Caco-2 (cell line): ENCODE data around the gene GZMB. TPM values are rescaled to one million over a fixed set of nuclear protein-coding genes. Genes with fewer than 3 reads are reported as not detected.

Experiments used
- BruUV-seq: library from RNA; stranded (reverse); fragments of 400-500 nt; replicated peaks from 2 replicates; lab custom pipeline; 2021; lab: Mats Ljungman, UMichigan
- CTCF ChIA-PET: fragments of 300-600 bp; sonication (Branson Sonifier 250); formaldehyde crosslinking; loops from one replicate; lab custom pipeline; 2022; ENCODE audit warnings: antibody characterized with exemption; lab: Charles Lee
- POLR2A ChIA-PET: fragments of 300-600 bp; sonication (Branson Sonifier 250); formaldehyde crosslinking; loops from one replicate; lab custom pipeline; 2022; ENCODE audit warnings: antibody characterized with exemption; lab: Charles Lee
- DNase-seq, 2 experiments: peaks; one replicate each; pipeline versions ENCODE4 v3.0.0 to v3.0.0-alpha.2; 2020 to 2022
- H3K27me3 ChIP-seq: replicated peaks from 2 replicates; pipeline ENCODE4 v1.6.0; 2011; ENCODE audit warnings: low read length; ENCODE audit not compliant: control insufficient read depth, insufficient read depth
- H3K36me3 ChIP-seq: 2 replicates; pipeline ENCODE4 v1.5.1; 2011; ENCODE audit warnings: low read length; ENCODE audit not compliant: control insufficient read depth, insufficient read depth
- H3K4me1 ChIP-seq: fragments of 250-450 bp; sonication (Bioruptor Pico); 2 replicates; pipeline ENCODE4 v1.5.1; 2020; ENCODE audit warnings: mild to moderate bottlenecking
- H3K4me3 ChIP-seq: 2 replicates; pipeline ENCODE4 v1.5.1; 2011; ENCODE audit warnings: low read depth, mild to moderate bottlenecking, control low read depth, low read length
- H3K9me3 ChIP-seq: fragments of 250-450 bp; sonication (Bioruptor Pico); 2 replicates; pipeline ENCODE4 v1.5.1; 2020; ENCODE audit warnings: mild to moderate bottlenecking, moderate library complexity
- H3K27ac Mint-ChIP-seq: one replicate; pipeline ENCODE4 v1.8.0; 2022; ENCODE audit warnings: mixed read lengths; ENCODE audit not compliant: unreplicated experiment
- H3K27me3 Mint-ChIP-seq: one replicate; pipeline ENCODE4 v1.8.0; 2022; ENCODE audit warnings: mixed read lengths; ENCODE audit not compliant: insufficient read depth, unreplicated experiment
- H3K36me3 Mint-ChIP-seq: one replicate; pipeline ENCODE4 v1.8.0; 2022; ENCODE audit warnings: mild to moderate bottlenecking, mixed read lengths; ENCODE audit not compliant: insufficient read depth, unreplicated experiment
- H3K4me1 Mint-ChIP-seq: one replicate; pipeline ENCODE4 v1.8.0; 2022; ENCODE audit warnings: low read depth, mixed read lengths; ENCODE audit not compliant: unreplicated experiment
- H3K4me3 Mint-ChIP-seq: one replicate; pipeline ENCODE4 v1.8.0; 2022; ENCODE audit warnings: mild to moderate bottlenecking, moderate library complexity, mixed read lengths; ENCODE audit not compliant: unreplicated experiment
- H3K9me3 Mint-ChIP-seq: one replicate; pipeline ENCODE4 v1.8.0; 2022; ENCODE audit warnings: mixed read lengths; ENCODE audit not compliant: unreplicated experiment
- CTCF ChIP-seq, 2 experiments: fragments of 200-600 bp in 1 of 2; IDR thresholded peaks; 1 replicate in 1 of 2; 2 replicates in 1 of 2; pipeline versions ENCODE4 v1.5.1 to v1.8.0; 2011 to 2022; ENCODE audit warnings: antibody characterized with exemption in 1 of 2, control low read depth in 1 of 2, inconsistent platforms in 1 of 2, low read depth in 1 of 2, low read length in 1 of 2, mild to moderate bottlenecking in 1 of 2, moderate library complexity in 1 of 2; ENCODE audit not compliant: insufficient read depth in 1 of 2, severe bottlenecking in 1 of 2, unreplicated experiment in 1 of 2
- intact Hi-C: fragments of 100-400 bp; cut with micrococcal nuclease; formaldehyde crosslinking; loops from one replicate; pipeline ENCODE4 v1.10.0; 2022; ENCODE audit not compliant: unreplicated experiment
- total RNA-seq: library from RNA; stranded (reverse); gene quantifications from 2 replicates; pipeline ENCODE4 v1.2.3, GENCODE V29; 2022

Gene GZMB
- total RNA-seq, 1 experiment from 2014 or later = not detected

GRCh38 chr14:24613747-24614146 lies 20.2 kb downstream of the GZMB start:
- no peaks in the 10 kb centered on the region for H3K36me3 ChIP-seq
- no peaks in the 10 kb centered on the region for H3K4me1 Mint-ChIP-seq
- no TSS peak for BruUV-seq
- no peak overlapping the region for H3K4me3 Mint-ChIP-seq
- H3K9me3 ChIP-seq = no peaks in the 10 kb centered on the region
- no peak for TF ChIP-seq CTCF (IDR thresholded peaks at IDR 0.05; ENCODE audit: insufficient read depth in 1 of 2, low read depth in 1 of 2, low read length in 1 of 2, severe bottlenecking in 1 of 2, unreplicated experiment in 1 of 2)
- no peak overlapping the region for H3K4me3 ChIP-seq
- ChIA-PET POLR2A (no interaction called here), CTCF (no interaction called here)
- H3K27ac Mint-ChIP-seq = no peak overlapping the region
- H3K9me3 Mint-ChIP-seq = no peaks in the 10 kb centered on the region
- H3K4me1 ChIP-seq = no peaks in the 10 kb centered on the region
- intact Hi-C loops = no loop called here
- DNase-seq = no peak
- H3K27me3 ChIP-seq = no peaks in the 10 kb centered on the region; the same call in 1 of the 2 replicates
- peaks cover 9% of the 10 kb centered on the region for H3K27me3 Mint-ChIP-seq
- no peaks in the 10 kb centered on the region for H3K36me3 Mint-ChIP-seq

- H3K9me3 ChIP-seq = no peaks in the 10 kb centered on the region
- ChIA-PET CTCF (no interaction called here), POLR2A (no interaction called here)
- H3K9me3 Mint-ChIP-seq = no peaks in the 10 kb centered on the region
- H3K4me3 Mint-ChIP-seq = no peak overlapping the region
- no peak overlapping the region for H3K4me3 ChIP-seq
- BruUV-seq = no TSS peak
- no peaks in the 10 kb centered on the region; the same call in 1 of the 2 replicates for H3K27me3 ChIP-seq
- no peaks in the 10 kb centered on the region for H3K4me1 Mint-ChIP-seq
- no peaks in the 10 kb centered on the region for H3K36me3 Mint-ChIP-seq
- H3K36me3 ChIP-seq = no peaks in the 10 kb centered on the region
- H3K27me3 Mint-ChIP-seq = peaks cover 9% of the 10 kb centered on the region
- no peak for DNase-seq
- H3K27ac Mint-ChIP-seq = no peak overlapping the region
- no peak for TF ChIP-seq CTCF (IDR thresholded peaks at IDR 0.05; ENCODE audit: insufficient read depth in 1 of 2, low read depth in 1 of 2, low read length in 1 of 2, severe bottlenecking in 1 of 2, unreplicated experiment in 1 of 2)
- intact Hi-C loops = no loop called here
- H3K4me1 ChIP-seq = no peaks in the 10 kb centered on the region
Measured at GRCh38 chr14:24613241-24613640, 20.7 kb downstream of the GZMB start.

- H3K27ac Mint-ChIP-seq = no peak overlapping the region
Measured at GRCh38 chr14:24612196-24612595, 21.8 kb downstream of the GZMB start.

More at GRCh38 chr14:24612196-24612595, 21.8 kb downstream of the GZMB start:
- H3K27me3 Mint-ChIP-seq = peaks cover 9% of the 10 kb centered on the region
- H3K36me3 Mint-ChIP-seq = no peaks in the 10 kb centered on the region
- Histone ChIP-seq H3K9me3 (no peaks in the 10 kb centered on the region), H3K36me3 (no peaks in the 10 kb centered on the region), H3K4me3 (no peak overlapping the region), H3K4me1 (no peaks in the 10 kb centered on the region), H3K27me3 (no peaks in the 10 kb centered on the region; the same call in 1 of the 2 replicates)
- intact Hi-C loops = no loop called here
- POLR2A ChIA-PET = no interaction called here
- CTCF ChIA-PET = no interaction called here
- no peak for TF ChIP-seq CTCF (IDR thresholded peaks at IDR 0.05; ENCODE audit: insufficient read depth in 1 of 2, low read depth in 1 of 2, low read length in 1 of 2, severe bottlenecking in 1 of 2, unreplicated experiment in 1 of 2)
- no peaks in the 10 kb centered on the region for H3K9me3 Mint-ChIP-seq
- no peaks in the 10 kb centered on the region for H3K4me1 Mint-ChIP-seq
- no peak for DNase-seq
- H3K4me3 Mint-ChIP-seq = no peak overlapping the region
- BruUV-seq = no TSS peak
